GM18873 (cell line): ENCODE measurements around the gene TBC1D1.

Source experiments
- ATAC-seq: cut with Tn5 transposase; IDR thresholded peaks from one replicate; pipeline ENCODE4 v1.9.1; 2021; ENCODE audit warnings: mild to moderate bottlenecking, moderate library complexity, moderate number of reproducible peaks; ENCODE audit not compliant: unreplicated experiment, low FRiP score

Gene TBC1D1

GRCh38 chr4:37890801-37891259, at the start of gene TBC1D1:
Gene TBC1D1 (plus strand): TSS chr4:37891084. CDS start chr4:37902096, 11,012 bp downstream.
- ATAC-seq, result peak; percentile 14

GRCh38 chr4:37844204-37844603, 46.7 kb upstream of the TBC1D1 start:
- no peak for ATAC-seq

GRCh38 chr4:37845201-37845600, 45.7 kb upstream of the TBC1D1 start:
- no peak for ATAC-seq

GRCh38 chr4:37847311-37847884, 43.5 kb upstream of the TBC1D1 start:
- ATAC-seq, result no peak

- ATAC-seq, result no peak
These were observed 38.5 kb upstream of the TBC1D1 start for GRCh38 chr4:37852376-37852775.

GRCh38 chr4:37858112-37858511, 32.8 kb upstream of the TBC1D1 start:
- ATAC-seq, result no peak

- no peak for ATAC-seq
These were observed 32.0 kb upstream of the TBC1D1 start for GRCh38 chr4:37858872-37859271.

GRCh38 chr4:37860266-37860665, 30.6 kb upstream of the TBC1D1 start:
- no peak for ATAC-seq

- no peak for ATAC-seq
These were observed 27.9 kb upstream of the TBC1D1 start for GRCh38 chr4:37862961-37863360.

GRCh38 chr4:37864786-37865185, 26.1 kb upstream of the TBC1D1 start:
- no peak for ATAC-seq

- no peak for ATAC-seq
These were observed 25.4 kb upstream of the TBC1D1 start for GRCh38 chr4:37865450-37865849.

- ATAC-seq, result no peak
These were observed 23.8 kb upstream of the TBC1D1 start for GRCh38 chr4:37867102-37867501.

GRCh38 chr4:37868238-37868637, 22.6 kb upstream of the TBC1D1 start:
- no peak for ATAC-seq

GRCh38 chr4:37872310-37872988, 18.4 kb upstream of the TBC1D1 start:
- no peak for ATAC-seq

- ATAC-seq, result no peak
These were observed 17.5 kb upstream of the TBC1D1 start for GRCh38 chr4:37873386-37873785.

GRCh38 chr4:37876156-37876555, 14.7 kb upstream of the TBC1D1 start:
- no peak for ATAC-seq

GRCh38 chr4:37879365-37879764, 11.5 kb upstream of the TBC1D1 start:
- no peak for ATAC-seq

GRCh38 chr4:37881811-37882210, 9.1 kb upstream of the TBC1D1 start:
- ATAC-seq, result no peak

- ATAC-seq, result no peak
These were observed 8.1 kb upstream of the TBC1D1 start for GRCh38 chr4:37882665-37883296.

- ATAC-seq, result no peak
These were observed 5.9 kb upstream of the TBC1D1 start for GRCh38 chr4:37884855-37885487.

GRCh38 chr4:37885496-37885895, 5.4 kb upstream of the TBC1D1 start:
- no peak for ATAC-seq
